Effector CD4-positive, alpha-beta T cell (primary cell): Measurements from ENCODE around the gene FBXW4.

Source experiments
- DNase-seq: peaks from one replicate; pipeline ENCODE4 v3.0.0-alpha.2; 2020
- total RNA-seq: gene quantifications from one replicate; lab custom pipeline; 2026; lab: John Stamatoyannopoulos, UW

Gene FBXW4
- 49.3 reads per million, percentile 68 among the genes with 10 or more reads in this experiment for total RNA-seq

- peak; percentile 59 for DNase-seq
Observed at GRCh38 chr10:101694674-101695403, at the start of gene FBXW4. Gene FBXW4 (minus strand): TSS chr10:101695170. CDS start chr10:101695105, 65 bp downstream.

GRCh38 chr10:101744267-101744666 lies 49.3 kb upstream of the FBXW4 start:
- no peak for DNase-seq

GRCh38 chr10:101741938-101742337 lies 47.0 kb upstream of the FBXW4 start:
- DNase-seq, result no peak

- no peak for DNase-seq
Observed at GRCh38 chr10:101736666-101737065, 41.7 kb upstream of the FBXW4 start.

- no peak for DNase-seq
Observed at GRCh38 chr10:101732096-101732495, 37.1 kb upstream of the FBXW4 start.

- DNase-seq, result no peak
Observed at GRCh38 chr10:101726115-101726387, 31.1 kb upstream of the FBXW4 start.

- DNase-seq, result no peak
Observed at GRCh38 chr10:101725296-101726114, 30.5 kb upstream of the FBXW4 start.

- DNase-seq, result no peak
Observed at GRCh38 chr10:101724446-101724845, 29.5 kb upstream of the FBXW4 start.

- no peak for DNase-seq
Observed at GRCh38 chr10:101723176-101723575, 28.2 kb upstream of the FBXW4 start.

- DNase-seq, result no peak
Observed at GRCh38 chr10:101721806-101722205, 26.8 kb upstream of the FBXW4 start.

- DNase-seq, result no peak
Observed at GRCh38 chr10:101720606-101721230, 25.7 kb upstream of the FBXW4 start.

- no peak for DNase-seq
Observed at GRCh38 chr10:101718690-101719275, 23.8 kb upstream of the FBXW4 start.

- DNase-seq, result no peak
Observed at GRCh38 chr10:101716891-101717659, 22.1 kb upstream of the FBXW4 start.

- no peak for DNase-seq
Observed at GRCh38 chr10:101712997-101713396, 18.0 kb upstream of the FBXW4 start.

GRCh38 chr10:101710793-101711192 lies 15.8 kb upstream of the FBXW4 start:
- no peak for DNase-seq

GRCh38 chr10:101710059-101710695 lies 15.2 kb upstream of the FBXW4 start:
- no peak for DNase-seq

- no peak for DNase-seq
Observed at GRCh38 chr10:101709359-101710058, 14.5 kb upstream of the FBXW4 start.

GRCh38 chr10:101708870-101709269 lies 13.9 kb upstream of the FBXW4 start:
- DNase-seq, result no peak

GRCh38 chr10:101708073-101708472 lies 13.1 kb upstream of the FBXW4 start:
- DNase-seq, result no peak

GRCh38 chr10:101704331-101704730 lies 9.4 kb upstream of the FBXW4 start:
- DNase-seq, result no peak

- DNase-seq, result no peak
Observed at GRCh38 chr10:101696632-101697031, 1.7 kb upstream of the FBXW4 start.
